ENCODE measurements around the gene NUP153. TPM values are rescaled to one million over a fixed set of nuclear protein-coding genes. Genes with fewer than 3 reads are reported as not detected.

Gene NUP153
- polyA plus RNA-seq, 1 donor from 2014 or later = 20.6 TPM

DNA sequence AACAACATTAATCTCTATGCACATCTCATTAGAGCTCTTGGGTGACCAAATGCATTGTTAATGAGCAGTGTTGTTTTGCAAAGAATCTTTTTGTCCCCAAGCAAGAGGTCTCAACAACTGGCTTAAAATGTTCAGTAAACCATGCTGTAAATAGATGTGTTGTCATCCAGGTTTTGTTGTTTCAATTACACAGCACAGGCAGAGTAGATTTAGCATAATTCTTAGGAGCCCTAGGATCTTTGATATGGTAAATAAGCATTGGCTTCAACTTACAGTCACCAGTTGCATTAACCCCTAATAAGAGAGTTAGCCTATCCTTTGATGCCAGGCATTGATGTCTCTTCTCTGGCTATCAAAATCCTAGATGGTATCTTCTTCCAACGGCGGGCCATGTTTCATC lies 23.3 kb downstream of the NUP153 start:
- Histone ChIP-seq H3K4me2 (ENCODE audit: low read length) (no peak overlapping the region), H4K20me1 (ENCODE audit: insufficient read depth) (no peaks in the 10 kb centered on the region), H3K27ac (ENCODE audit: low read length) (no peak overlapping the region), H3F3A (ENCODE audit: insufficient read depth, low read length, poor library complexity, severe bottlenecking) (no peaks in the 10 kb centered on the region), H3K9me2 (ENCODE audit: insufficient read depth, low read length) (no peaks in the 10 kb centered on the region), H2AFZ (ENCODE audit: low read depth, low read length) (no peak overlapping the region), H3K36me3 (ENCODE audit: insufficient read depth, low read length) (no peaks in the 10 kb centered on the region), H3K79me2 (replicated peaks; ENCODE audit: insufficient read depth, low read length) (peaks cover 28% of the 10 kb centered on the region), H3K4me3 (ENCODE audit: low read length) (no peak overlapping the region), H3K9ac (ENCODE audit: low read length) (no peak overlapping the region), H3K9me3 (ENCODE audit: low read length) (no peaks in the 10 kb centered on the region), H3K27me3 (ENCODE audit: insufficient read depth, low read depth, low read length) (no peaks in the 10 kb centered on the region)
- no peak for TF ChIP-seq POLR2AphosphoS5 (IDR thresholded peaks at IDR 0.05)
- TF ChIP-seq, protein P1, sequence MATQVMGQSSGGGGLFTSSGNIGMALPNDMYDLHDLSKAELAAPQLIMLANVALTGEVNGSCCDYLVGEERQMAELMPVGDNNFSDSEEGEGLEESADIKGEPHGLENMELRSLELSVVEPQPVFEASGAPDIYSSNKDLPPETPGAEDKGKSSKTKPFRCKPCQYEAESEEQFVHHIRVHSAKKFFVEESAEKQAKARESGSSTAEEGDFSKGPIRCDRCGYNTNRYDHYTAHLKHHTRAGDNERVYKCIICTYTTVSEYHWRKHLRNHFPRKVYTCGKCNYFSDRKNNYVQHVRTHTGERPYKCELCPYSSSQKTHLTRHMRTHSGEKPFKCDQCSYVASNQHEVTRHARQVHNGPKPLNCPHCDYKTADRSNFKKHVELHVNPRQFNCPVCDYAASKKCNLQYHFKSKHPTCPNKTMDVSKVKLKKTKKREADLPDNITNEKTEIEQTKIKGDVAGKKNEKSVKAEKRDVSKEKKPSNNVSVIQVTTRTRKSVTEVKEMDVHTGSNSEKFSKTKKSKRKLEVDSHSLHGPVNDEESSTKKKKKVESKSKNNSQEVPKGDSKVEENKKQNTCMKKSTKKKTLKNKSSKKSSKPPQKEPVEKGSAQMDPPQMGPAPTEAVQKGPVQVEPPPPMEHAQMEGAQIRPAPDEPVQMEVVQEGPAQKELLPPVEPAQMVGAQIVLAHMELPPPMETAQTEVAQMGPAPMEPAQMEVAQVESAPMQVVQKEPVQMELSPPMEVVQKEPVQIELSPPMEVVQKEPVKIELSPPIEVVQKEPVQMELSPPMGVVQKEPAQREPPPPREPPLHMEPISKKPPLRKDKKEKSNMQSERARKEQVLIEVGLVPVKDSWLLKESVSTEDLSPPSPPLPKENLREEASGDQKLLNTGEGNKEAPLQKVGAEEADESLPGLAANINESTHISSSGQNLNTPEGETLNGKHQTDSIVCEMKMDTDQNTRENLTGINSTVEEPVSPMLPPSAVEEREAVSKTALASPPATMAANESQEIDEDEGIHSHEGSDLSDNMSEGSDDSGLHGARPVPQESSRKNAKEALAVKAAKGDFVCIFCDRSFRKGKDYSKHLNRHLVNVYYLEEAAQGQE (IDR thresholded peaks at IDR 0.05; ENCODE audit: borderline replicate concordance) = no peak

DNA sequence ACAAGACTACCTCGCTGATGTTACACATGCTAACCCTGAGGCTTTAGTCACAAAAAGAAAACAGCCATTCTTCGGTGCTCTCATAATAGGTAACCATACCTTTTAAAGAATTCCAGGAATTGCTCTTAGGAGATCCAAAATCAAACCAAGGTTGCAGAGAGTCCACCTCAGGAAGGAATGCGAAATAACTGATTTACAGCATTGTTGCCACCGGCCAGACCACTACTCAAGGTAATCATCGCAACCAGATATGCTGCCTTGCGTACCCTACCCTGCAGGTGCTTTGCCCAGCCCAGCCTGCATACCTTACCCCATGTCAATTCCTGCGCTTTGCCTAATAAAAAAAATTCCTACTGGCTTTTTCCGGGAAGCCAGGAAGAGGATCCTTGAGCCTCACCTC lies 27.0 kb downstream of the NUP153 start:
- TF ChIP-seq MXI1 (conservative IDR thresholded peaks at IDR 0.05; ENCODE audit: poor library complexity, severe bottlenecking) (no peak), TAF1 (IDR thresholded peaks at IDR 0.05; ENCODE audit: low read depth) (no peak), EP300 (conservative IDR thresholded peaks at IDR 0.05; ENCODE audit: poor library complexity, severe bottlenecking) (no peak), POLR2AphosphoS5 (IDR thresholded peaks at IDR 0.05) (no peak), SMC3 (conservative IDR thresholded peaks at IDR 0.05; ENCODE audit: poor library complexity) (no peak), EZH2 (IDR thresholded peaks at IDR 0.05; ENCODE audit: borderline replicate concordance, insufficient read depth, low read length, poor library complexity, severe bottlenecking) (no peak), RAD21 (conservative IDR thresholded peaks at IDR 0.05) (no peak)
- TF ChIP-seq, protein P2, sequence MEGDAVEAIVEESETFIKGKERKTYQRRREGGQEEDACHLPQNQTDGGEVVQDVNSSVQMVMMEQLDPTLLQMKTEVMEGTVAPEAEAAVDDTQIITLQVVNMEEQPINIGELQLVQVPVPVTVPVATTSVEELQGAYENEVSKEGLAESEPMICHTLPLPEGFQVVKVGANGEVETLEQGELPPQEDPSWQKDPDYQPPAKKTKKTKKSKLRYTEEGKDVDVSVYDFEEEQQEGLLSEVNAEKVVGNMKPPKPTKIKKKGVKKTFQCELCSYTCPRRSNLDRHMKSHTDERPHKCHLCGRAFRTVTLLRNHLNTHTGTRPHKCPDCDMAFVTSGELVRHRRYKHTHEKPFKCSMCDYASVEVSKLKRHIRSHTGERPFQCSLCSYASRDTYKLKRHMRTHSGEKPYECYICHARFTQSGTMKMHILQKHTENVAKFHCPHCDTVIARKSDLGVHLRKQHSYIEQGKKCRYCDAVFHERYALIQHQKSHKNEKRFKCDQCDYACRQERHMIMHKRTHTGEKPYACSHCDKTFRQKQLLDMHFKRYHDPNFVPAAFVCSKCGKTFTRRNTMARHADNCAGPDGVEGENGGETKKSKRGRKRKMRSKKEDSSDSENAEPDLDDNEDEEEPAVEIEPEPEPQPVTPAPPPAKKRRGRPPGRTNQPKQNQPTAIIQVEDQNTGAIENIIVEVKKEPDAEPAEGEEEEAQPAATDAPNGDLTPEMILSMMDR (IDR thresholded peaks at IDR 0.05; ENCODE audit: poor library complexity, severe bottlenecking) = no peak
- TF ChIP-seq, protein P1 (IDR thresholded peaks at IDR 0.05; ENCODE audit: borderline replicate concordance) = no peak
- Histone ChIP-seq H3K9me3 (ENCODE audit: low read length) (no peaks in the 10 kb centered on the region), H3K27me3 (ENCODE audit: insufficient read depth, low read depth, low read length) (no peaks in the 10 kb centered on the region), H3K9me2 (ENCODE audit: insufficient read depth, low read length) (no peaks in the 10 kb centered on the region), H3K27ac (ENCODE audit: low read length) (no peak overlapping the region), H3K36me3 (ENCODE audit: insufficient read depth, low read length) (no peaks in the 10 kb centered on the region), H3F3A (ENCODE audit: insufficient read depth, low read length, poor library complexity, severe bottlenecking) (no peaks in the 10 kb centered on the region), H3K9ac (ENCODE audit: low read length) (no peak overlapping the region), H3K4me3 (ENCODE audit: low read length) (no peak overlapping the region), H2AFZ (ENCODE audit: low read depth, low read length) (no peak overlapping the region), H3K79me2 (replicated peaks; ENCODE audit: insufficient read depth, low read length) (peaks cover 48% of the 10 kb centered on the region), H3K4me2 (ENCODE audit: low read length) (no peak overlapping the region), H4K20me1 (ENCODE audit: insufficient read depth) (no peaks in the 10 kb centered on the region)

Measured in neural cell (in vitro differentiated cells).